NCI-H526 treated with DMSO at 0.1 percent for 48 hours (cell line): ENCODE results near the gene CCDC47.

ENCODE experiments used
- DNase-seq: peaks from one replicate; lab custom pipeline; 2025; lab: John Stamatoyannopoulos, UW

CCDC47 gene

DNA sequence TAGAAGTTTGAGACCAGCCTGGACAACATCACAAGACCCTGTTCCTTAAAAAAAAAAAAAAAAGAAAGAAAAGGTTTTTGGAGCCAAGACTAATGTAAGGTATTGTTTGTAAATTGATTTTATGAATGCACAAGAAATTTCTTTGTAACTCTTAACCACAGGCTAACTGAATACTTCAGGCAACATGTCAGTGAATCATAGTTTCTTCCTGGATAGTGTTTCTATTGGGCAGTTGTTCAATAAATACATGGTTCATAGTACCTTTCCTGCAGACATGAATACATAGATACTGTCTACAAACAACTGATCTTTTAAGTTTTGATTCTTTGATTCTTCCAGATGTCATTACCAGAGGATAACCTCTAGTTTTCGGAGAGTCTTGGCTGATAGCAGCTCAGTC is 12.2 kb upstream of the CCDC47 start:
- DNase-seq = no peak

DNA sequence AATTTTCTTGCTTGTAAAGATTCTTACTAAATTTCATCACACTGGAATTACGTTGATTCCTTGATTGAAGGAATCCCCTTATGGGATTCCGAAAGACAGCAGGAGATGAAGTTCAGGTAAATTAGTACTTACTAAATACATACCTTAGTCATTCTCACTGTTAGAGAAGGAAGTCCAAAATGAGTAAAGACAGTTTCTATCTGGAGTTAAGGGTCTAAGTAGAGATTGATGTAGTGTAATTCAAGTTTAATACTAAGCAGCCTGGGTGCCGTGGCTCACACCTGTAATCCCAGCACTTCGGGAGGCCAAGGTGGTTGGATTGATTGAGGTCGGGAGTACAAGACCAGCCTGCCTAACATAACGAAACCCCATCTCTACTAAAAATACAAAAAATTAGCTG is 10.1 kb upstream of the CCDC47 start:
- DNase-seq = no peak

DNA sequence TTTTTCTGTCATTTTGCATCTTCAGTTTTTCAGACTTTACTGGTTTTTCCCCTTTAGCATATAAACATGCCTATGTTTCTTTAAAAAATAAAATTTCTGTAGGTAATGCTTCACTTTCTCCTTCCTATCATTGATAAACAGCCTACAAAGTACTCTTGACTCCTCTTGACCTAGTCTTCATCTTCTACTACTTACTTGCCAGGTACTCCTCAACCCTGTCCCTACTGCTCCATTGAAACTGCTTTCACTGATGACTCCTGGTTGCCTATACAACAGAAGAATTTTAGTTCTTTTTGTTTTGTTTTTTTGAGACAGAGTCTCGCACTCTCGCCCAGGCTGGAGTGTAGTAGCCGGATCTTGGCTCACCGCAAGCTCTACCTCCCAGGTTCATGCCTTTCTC is 7.5 kb upstream of the CCDC47 start:
- no peak for DNase-seq

DNA sequence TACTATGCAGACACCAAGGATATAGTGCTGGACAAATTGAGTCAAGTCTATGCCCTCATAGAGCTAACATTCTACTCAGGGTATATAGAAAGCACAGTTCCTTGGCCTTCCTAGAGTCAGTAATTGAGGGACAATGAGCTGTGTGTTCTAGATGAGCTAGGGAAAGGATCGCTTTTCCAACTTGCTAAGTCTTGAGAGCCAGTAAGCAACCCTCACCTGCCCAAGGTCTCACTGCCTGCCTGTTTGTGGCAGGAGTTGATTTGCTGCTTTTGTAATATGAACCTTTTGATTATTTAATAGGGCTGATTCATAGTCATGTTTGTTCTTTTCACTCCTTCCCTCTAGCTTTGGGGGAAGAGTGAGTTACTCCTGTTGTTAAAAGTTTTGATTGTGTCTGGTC is 7.1 kb upstream of the CCDC47 start:
- DNase-seq = no peak

GRCh38 chr17:63775420-63775819 is 2.0 kb upstream of the CCDC47 start:
- no peak for DNase-seq

- DNase-seq = no peak
Measured at GRCh38 chr17:63774969-63775265, 1.5 kb upstream of the CCDC47 start.

GRCh38 chr17:63774141-63774968 is 958 bp upstream of the CCDC47 start, which contains the start of gene DDX42:
Gene DDX42 (plus strand): TSS chr17:63774170. CDS start chr17:63787050, 12,880 bp downstream.
- DNase-seq = peak; percentile 48

DNA sequence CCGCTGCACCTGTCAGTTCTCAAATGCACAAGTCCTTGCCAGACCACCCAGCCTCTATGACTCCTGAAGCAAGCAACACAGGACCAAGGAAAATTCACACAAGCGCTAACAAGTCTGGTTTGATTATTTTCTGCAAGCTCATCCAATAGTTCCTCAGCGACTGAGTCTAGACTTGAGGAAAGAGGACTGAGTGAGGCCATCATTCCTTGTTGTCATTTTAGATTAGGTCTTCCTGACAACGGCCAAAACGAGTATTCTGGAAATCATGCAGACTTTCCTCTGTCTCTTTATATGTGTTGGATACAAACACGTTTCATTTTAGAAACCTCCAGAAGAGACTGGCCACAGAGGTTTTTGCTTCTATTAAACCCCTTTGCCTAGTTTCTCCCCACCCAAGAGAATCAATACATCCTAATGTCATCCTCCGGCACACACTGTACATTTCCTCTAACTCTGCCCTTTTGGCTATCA is 561 bp downstream of the CCDC47 start:
- DNase-seq = no peak

GRCh38 chr17:63768433-63768832 is 5.0 kb downstream of the CCDC47 start:
- no peak for DNase-seq

DNA sequence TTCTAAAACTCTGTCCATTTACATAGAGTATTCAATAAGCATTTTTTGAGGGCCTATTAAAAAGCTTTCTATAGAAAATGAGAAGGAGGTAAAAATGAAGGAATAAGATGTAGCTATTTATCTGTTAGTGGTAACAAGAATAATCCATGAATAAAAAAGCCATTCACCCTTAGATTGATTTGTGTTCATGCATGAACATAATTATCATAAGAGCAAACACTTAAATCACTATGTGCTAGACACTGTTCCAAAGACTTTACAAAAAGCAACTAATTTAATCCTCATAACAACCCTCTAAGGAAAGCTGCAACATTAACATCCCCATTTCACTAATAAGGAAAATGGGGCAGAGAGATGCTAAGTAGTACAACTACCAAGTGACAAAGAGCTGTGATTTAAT is 6.6 kb downstream of the CCDC47 start:
- no peak for DNase-seq

DNA sequence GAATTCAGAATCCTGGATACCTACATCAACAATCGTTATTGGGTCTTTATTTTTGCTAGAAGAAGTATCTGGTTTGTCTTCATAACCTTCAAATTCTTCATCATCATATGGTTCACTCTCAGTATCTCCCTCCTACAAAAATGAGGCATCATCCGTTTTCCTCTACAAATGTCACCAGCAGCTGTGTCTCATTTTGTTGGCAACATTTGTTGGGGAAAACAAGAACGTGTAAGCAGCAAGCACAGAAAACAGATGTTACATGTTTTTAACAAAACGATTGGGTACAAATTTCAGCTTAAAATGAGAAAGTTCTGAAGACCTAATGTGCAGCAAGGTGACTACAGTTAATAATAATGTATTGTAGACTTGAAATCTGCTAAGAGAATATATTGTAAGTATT is 8.7 kb downstream of the CCDC47 start:
- no peak for DNase-seq

GRCh38 chr17:63762161-63763078 is 11.0 kb downstream of the CCDC47 start:
- DNase-seq = no peak

GRCh38 chr17:63760771-63761539 is 12.4 kb downstream of the CCDC47 start:
- no peak for DNase-seq

DNA sequence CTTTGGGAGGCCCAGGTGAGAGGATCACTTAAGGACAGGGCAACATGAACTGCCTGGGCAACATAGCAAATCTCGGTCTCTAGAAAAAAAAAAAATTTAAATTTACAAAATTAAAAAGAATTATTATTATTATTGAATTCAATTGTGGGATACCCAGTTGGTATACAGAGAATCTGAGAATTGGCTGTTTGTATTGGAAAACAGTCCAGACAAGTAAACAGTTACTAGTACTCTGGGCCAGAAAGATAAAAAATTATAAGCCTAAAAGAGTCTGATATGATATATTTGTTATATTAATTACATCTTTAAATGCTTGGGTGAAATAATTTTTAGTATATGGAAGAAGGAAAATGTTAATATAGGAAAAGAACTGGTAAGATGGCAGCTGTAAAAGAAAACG is 15.0 kb downstream of the CCDC47 start:
- no peak for DNase-seq

- no peak for DNase-seq
Measured at GRCh38 chr17:63754046-63754445, 19.4 kb downstream of the CCDC47 start.

GRCh38 chr17:63753215-63753614 is 20.2 kb downstream of the CCDC47 start:
- DNase-seq = no peak

DNA sequence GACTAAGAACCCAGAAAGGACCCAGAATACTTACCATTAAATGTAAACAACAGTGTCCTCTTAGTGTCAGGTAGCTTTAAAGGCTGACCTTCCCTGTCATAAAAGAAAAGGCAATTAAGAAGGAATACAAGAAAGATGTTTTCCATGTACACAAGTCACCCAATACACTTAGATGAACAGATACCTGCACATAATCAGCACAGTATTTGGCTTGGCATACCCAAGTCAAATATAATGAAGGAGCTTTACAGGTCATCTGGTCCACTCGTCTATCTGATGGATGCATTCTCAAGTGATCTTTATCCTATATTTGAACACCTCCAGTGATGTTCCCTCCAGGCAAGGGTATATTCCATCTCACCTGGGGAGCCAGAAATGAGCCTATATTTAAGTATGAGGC is 20.7 kb downstream of the CCDC47 start:
- no peak for DNase-seq

DNA sequence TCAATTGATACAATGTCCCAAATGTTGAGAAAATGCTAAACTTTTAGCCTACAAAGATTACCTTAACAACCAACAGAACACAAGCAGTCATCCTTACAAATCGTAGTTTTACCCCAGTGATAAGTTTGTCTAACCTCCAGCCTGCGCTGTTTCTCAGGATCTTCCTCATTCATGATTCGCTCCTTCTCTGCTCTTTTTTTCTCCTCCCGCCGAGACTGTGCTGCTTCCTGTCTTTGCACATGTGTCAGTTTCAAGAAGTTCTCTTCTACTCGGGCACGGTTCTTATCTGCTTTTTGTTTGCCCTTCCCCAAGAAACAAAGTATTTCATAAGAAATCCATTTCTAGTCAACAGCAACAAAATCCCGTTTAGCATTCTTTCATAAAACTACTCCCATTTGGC is 21.6 kb downstream of the CCDC47 start:
- no peak for DNase-seq

- peak; percentile 98 for DNase-seq
Measured at GRCh38 chr17:63741408-63742173, 31.8 kb downstream of the CCDC47 start, which contains the start of gene STRADA. Gene STRADA (minus strand): TSS chr17:63741799. CDS start chr17:63728369, 13,430 bp downstream.

DNA sequence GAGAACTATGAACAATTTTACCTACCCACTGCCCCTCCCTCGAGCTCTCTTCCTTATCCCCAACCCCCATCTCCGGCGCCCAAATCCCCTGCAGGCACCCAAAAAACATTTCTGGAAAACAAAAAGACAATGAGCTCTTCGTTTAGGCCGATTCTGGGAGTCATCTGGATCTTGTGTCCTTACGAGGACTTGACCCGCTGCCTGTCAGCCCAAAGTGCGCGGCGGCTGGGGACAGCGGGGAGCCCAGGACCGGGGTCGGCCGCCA is 32.3 kb downstream of the CCDC47 start:
- DNase-seq = peak; percentile 53

DNA sequence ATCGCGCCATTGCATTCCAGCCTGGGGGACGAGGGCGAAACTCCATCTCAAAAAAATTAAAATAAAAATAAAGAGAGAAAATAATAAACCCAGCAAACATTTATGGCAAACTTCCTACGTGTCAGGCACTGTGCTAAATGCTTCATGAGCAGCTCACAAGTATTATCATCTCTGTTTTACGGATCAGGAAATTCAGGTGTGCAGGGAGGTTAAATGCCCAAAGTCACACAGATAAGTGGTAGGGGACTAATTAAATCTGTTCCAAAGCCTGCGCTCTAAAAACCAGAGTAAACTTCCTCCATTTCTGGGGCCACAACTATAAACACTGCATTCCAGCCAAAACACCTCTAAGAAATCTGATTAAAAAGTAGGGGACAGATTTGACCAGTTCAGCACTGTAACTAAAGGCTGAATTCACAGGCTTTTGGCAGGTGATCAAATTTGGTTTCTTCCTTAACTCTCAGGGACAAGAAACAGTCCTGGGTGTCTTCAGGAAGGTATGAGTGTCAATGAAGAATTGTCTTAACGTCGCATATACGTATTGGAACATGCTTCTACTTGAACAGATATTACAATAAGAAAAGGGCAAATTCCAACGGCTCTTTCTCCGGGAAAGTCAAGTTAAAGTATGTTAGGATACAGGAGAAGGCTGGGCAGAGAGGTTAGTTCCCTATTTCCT is 32.8 kb downstream of the CCDC47 start:
- no peak for DNase-seq
